Endothelial cell of hepatic sinusoid (primary cell): ENCODE measurements around the gene HERC3.

Experiments used
- in situ Hi-C: cut with HindIII; loops from 2 replicates; pipeline ENCODE4 v1.10.0; 2017; ENCODE audit warnings: low sequenced_read_pairs

The HERC3 gene

GRCh38 chr4:88743696-88744095 is 151.4 kb downstream of the HERC3 start:
- in situ Hi-C loops = no loop called here

- in situ Hi-C loops = no loop called here
Observed at GRCh38 chr4:88744609-88745008, 152.3 kb downstream of the HERC3 start.

- in situ Hi-C loops = no loop called here
Observed at GRCh38 chr4:88745175-88745574, 152.9 kb downstream of the HERC3 start.

GRCh38 chr4:88745581-88746163 is 153.4 kb downstream of the HERC3 start:
- in situ Hi-C loops = no loop called here

- in situ Hi-C loops = no loop called here
Observed at GRCh38 chr4:88746206-88746605, 153.9 kb downstream of the HERC3 start.

- in situ Hi-C loops = no loop called here
Observed at GRCh38 chr4:88747351-88747750, 155.1 kb downstream of the HERC3 start.

GRCh38 chr4:88750369-88750768 is 158.1 kb downstream of the HERC3 start:
- in situ Hi-C loops = no loop called here

GRCh38 chr4:88751258-88752075 is 159.2 kb downstream of the HERC3 start:
- in situ Hi-C loops = no loop called here

- in situ Hi-C loops = no loop called here
Observed at GRCh38 chr4:88752076-88752463, 159.8 kb downstream of the HERC3 start.

GRCh38 chr4:88752754-88753153 is 160.5 kb downstream of the HERC3 start:
- in situ Hi-C loops = no loop called here

GRCh38 chr4:88753658-88754571 is 161.6 kb downstream of the HERC3 start:
- in situ Hi-C loops = no loop called here

GRCh38 chr4:88754796-88755195 is 162.5 kb downstream of the HERC3 start:
- in situ Hi-C loops = no loop called here

- in situ Hi-C loops = no loop called here
Observed at GRCh38 chr4:88755454-88755853, 163.2 kb downstream of the HERC3 start.

- in situ Hi-C loops = no loop called here
Observed at GRCh38 chr4:88756149-88756548, 163.9 kb downstream of the HERC3 start.

GRCh38 chr4:88757067-88757466 is 164.8 kb downstream of the HERC3 start:
- in situ Hi-C loops = no loop called here

GRCh38 chr4:88757776-88758175 is 165.5 kb downstream of the HERC3 start:
- in situ Hi-C loops = no loop called here
